K562 (cell line): ENCODE results near the gene B4GALNT4. TPM values are rescaled to one million over a fixed set of nuclear protein-coding genes. Genes with fewer than 3 reads are reported as not detected.

Experiments
- ATF3 ChIP-seq, 2 experiments: fragments of 450-650 bp in 1 of 2; sonication (generic) in 1 of 2; formaldehyde crosslinking in 1 of 2; IDR thresholded peaks in 1 of 2; conservative IDR thresholded peaks in 1 of 2; 2 replicates each; pipeline versions ENCODE4 v1.6.1 to v1.8.1; 2016 to 2023; ENCODE audit warnings: mild to moderate bottlenecking in 2 of 2, moderate library complexity in 2 of 2, inconsistent platforms in 1 of 2, missing genetic modification reagents in 1 of 2
- CCNT2 ChIP-seq: IDR thresholded peaks from 2 replicates; pipeline ENCODE4 v1.6.1; 2011; ENCODE audit warnings: borderline replicate concordance, low read depth, mild to moderate bottlenecking, moderate library complexity, mixed read lengths, low read length; ENCODE audit not compliant: insufficient read length; ENCODE audit errors: extremely low read depth
- HCFC1 ChIP-seq: IDR thresholded peaks from 2 replicates; pipeline ENCODE4 v1.6.1; 2012; ENCODE audit warnings: low read depth, low read length, improper control_type of control experiment
- JUND ChIP-seq, 2 experiments: IDR thresholded peaks; 2 replicates in 1 of 2; 3 replicates in 1 of 2; pipeline ENCODE4 v1.6.1; 2011; ENCODE audit warnings: borderline replicate concordance in 2 of 2, low read depth in 2 of 2, low read length in 2 of 2, improper control_type of control experiment in 1 of 2, missing biosample characterization in 1 of 2, missing genetic modification characterization in 1 of 2, missing genetic modification reagents in 1 of 2
- MAX ChIP-seq: sonication (generic); formaldehyde crosslinking; IDR thresholded peaks from 2 replicates; pipeline ENCODE4 v1.9.0; 2022; ENCODE audit warnings: mild to moderate bottlenecking, missing genetic modification reagents
- MAZ ChIP-seq, 2 experiments: fragments of 450-650 bp in 1 of 2; sonication (generic) in 1 of 2; formaldehyde crosslinking; IDR thresholded peaks in 1 of 2; conservative IDR thresholded peaks in 1 of 2; 2 replicates each; pipeline versions ENCODE4 v1.4.0 to v1.5.0; 2020; ENCODE audit warnings: mild to moderate bottlenecking in 1 of 2, missing genetic modification reagents in 1 of 2
- PKNOX1 ChIP-seq: fragments of 450-650 bp; IDR thresholded peaks from 2 replicates; pipeline ENCODE4 v1.6.1; 2016
- STAT6 ChIP-seq: sonication (generic); formaldehyde crosslinking; IDR thresholded peaks from 2 replicates; pipeline ENCODE4 v1.8.1; 2023; ENCODE audit warnings: mild to moderate bottlenecking, missing genetic modification reagents
- VEZF1 ChIP-seq: fragments of 200-800 bp; sonication (Bioruptor generic); IDR thresholded peaks from 2 replicates; pipeline ENCODE4 v1.6.1; 2017; ENCODE audit warnings: missing genetic modification characterization, missing compliant biosample characterization
- YY1 ChIP-seq, 3 experiments: IDR thresholded peaks; 2 replicates each; pipeline ENCODE4 v1.6.1; 2011; ENCODE audit warnings: low read length in 2 of 3, mild to moderate bottlenecking in 2 of 3, moderate library complexity in 2 of 3, borderline replicate concordance in 1 of 3, control low read depth in 1 of 3, low read depth in 1 of 3; ENCODE audit not compliant: insufficient read depth in 3 of 3, insufficient replicate concordance in 2 of 3, control insufficient read depth in 1 of 3, insufficient read length in 1 of 3; ENCODE audit errors: extremely low read depth in 1 of 3
- polyA plus RNA-seq, 8 experiments: library from polyadenylated mRNA; depleted of rRNA in 4 of 8; stranded (reverse) in 5 of 8; unstranded in 3 of 8; fragments of >200 nt; fragmentation: Nextera tagmentation in 2 of 8; fragmentation: Illumina TruSeq in 1 of 8; extraction: Ambion mirVana in 2 of 8; extraction: Trizol in 1 of 8; gene quantifications; 2 replicates each; pipeline versions ENCODE4 v1.2.1 to v1.2.3, GENCODE V29; 2011 to 2014; ENCODE audit warnings: inconsistent platforms in 1 of 8, missing spikeins in 1 of 8
- total RNA-seq, 7 experiments: library from RNA; depleted of rRNA in 6 of 7; stranded (reverse); fragments of >200 nt in 6 of 7; fragmentation: Illumina TruSeq in 2 of 7; extraction: Trizol in 2 of 7; gene quantifications; 2 replicates each; pipeline versions ENCODE4 v1.2.1 to v1.2.3, GENCODE V29; 2011 to 2021; ENCODE audit warnings: low replicate concordance in 1 of 7

The B4GALNT4 gene
- total and polyA plus RNA-seq, 9 of the 15 experiments (the other 6 are each of a cell fraction or from before 2014, with no cell fraction given) = 0.20 to 37.1 (median 10.8) TPM; not detected in 1

GRCh38 chr11:393219-394033, 24.1 kb downstream of the B4GALNT4 start (continued):
- TF ChIP-seq ATF3 (IDR thresholded peaks at IDR 0.05) (peak; percentile 70), ATF3 (CRISPR knock-in tag; conservative IDR thresholded peaks at IDR 0.05) (no peak), PKNOX1 (peak; percentile 67), HCFC1 (peak; percentile 10; the same call in 1 of the 2 replicates), JUND (IDR thresholded peaks at IDR 0.05; ENCODE audit: borderline replicate concordance, low read depth, low read length) (peak; percentile 85), JUND (tag; IDR thresholded peaks at IDR 0.05; ENCODE audit: borderline replicate concordance, low read depth, low read length) (peak; percentile 64; the same call in 1 of the 3 replicates), MAZ (CRISPR knock-in tag; conservative IDR thresholded peaks at IDR 0.05 in 1 of 2, IDR thresholded peaks at IDR 0.05 in 1 of 2) (peak; percentile 33 to 56; a peak in 2 of 4 replicates), VEZF1 (CRISPR knock-in tag) (peak; percentile 83), STAT6 (0 out of 2 replicates have a peak, but pooled peaks have one; percentile 10), CCNT2 (peak; percentile 27), MAX (CRISPR knock-in tag) (peak; percentile 56), YY1 (IDR thresholded peaks at IDR 0.05; ENCODE audit: borderline replicate concordance in 1 of 3, control insufficient read depth in 1 of 3, extremely low read depth in 1 of 3, insufficient read depth in 3 of 3, insufficient read length in 1 of 3, insufficient replicate concordance in 2 of 3, low read depth in 1 of 3, low read length in 2 of 3) (peak in 1 of 3 experiments; percentile 8)
